ENCODE data around the gene SLX4IP.

Gene SLX4IP

GRCh38 chr20:10553326-10553984 is 118.3 kb downstream of the SLX4IP start:
- peak; percentile 69 for DNase-seq

DNA sequence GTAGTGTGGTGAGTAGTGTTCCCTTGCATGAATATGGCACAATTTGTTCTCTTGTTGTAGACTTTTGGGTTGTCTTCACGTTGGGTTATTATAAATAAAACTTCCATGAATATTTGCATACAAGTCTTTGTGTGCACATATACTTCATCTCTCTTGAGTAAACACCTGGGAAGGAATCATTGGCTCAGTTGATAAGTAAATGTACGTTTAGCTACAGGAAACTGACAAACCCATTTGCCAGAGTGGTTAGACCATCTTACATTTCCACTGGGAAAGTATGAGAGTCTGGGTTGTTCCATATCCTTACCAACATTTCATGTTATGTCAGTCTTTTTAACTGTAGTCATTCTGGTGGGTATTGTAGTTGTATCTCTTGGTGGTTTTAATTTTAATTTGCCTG is 119.2 kb downstream of the SLX4IP start:
- no peak for DNase-seq

DNA sequence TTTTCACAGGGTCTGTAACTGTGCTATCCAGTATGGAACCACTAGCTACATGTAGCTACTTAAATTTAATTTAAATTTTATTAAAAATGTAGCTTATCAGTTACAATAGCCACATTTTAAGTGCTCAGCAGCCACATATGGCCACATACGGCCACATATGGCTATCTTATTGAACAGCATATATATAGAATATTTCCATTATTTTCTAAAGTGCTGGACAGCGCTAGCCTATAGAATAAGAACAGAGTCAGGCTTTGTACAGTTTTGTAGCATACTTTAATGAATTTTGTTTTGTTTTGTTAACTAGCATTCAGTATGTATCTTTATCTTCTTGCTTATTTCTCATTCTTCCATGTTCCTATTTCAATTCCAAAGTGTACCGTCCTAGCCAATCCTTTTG is 120.3 kb downstream of the SLX4IP start:
- no peak for DNase-seq

- peak; percentile 83 for DNase-seq
Measured at GRCh38 chr20:10555865-10556308, 120.8 kb downstream of the SLX4IP start.

DNA sequence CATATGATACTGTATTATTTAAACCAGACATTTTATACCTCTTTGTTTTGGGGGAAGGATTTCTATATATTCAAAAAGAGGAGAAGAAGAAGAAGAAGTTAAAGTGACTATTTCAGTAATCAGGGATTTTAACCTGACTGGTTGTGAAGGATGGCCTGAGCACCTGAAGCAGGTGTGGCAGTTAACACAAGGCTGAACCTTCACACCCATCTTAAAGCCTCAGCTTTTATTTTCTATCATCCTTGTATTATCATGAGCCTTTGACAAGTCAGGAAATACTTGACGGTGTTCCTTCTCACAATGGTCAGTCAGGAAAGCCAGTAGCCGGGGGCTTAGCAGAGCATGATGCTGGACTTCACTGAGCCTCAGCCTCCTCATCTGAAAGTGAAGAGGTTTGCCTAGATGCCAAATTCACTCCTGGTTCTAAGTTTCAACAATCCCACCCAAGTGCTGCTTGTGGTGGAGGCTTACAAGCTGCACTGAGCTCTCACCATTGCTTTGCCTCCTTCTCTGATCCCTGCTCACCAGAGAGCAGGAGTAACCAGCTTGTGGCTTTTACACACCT is 121.5 kb downstream of the SLX4IP start:
- DNase-seq, result no peak

DNA sequence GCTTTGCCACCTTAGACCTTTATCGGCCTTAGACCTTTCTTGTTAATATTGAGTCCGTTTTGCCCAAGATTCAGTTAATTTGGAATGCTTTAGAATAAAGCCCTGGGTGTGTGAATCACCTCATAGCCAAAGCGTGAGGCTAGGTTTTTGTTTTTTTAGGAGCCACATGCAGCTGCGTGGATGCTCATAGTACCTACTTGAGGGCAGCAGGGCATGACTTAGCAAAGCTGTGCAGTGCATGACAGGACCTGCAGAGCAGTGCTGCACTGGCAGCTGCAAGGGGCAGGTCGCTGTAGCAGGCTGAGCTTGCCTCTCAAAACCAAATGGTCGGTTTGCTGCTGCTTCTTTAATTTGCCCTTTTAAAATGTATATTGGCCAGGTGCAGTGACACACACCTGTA is 122.6 kb downstream of the SLX4IP start:
- DNase-seq, result no peak

- peak; percentile 95 for DNase-seq
Measured at GRCh38 chr20:10558635-10559187, 123.6 kb downstream of the SLX4IP start.

DNA sequence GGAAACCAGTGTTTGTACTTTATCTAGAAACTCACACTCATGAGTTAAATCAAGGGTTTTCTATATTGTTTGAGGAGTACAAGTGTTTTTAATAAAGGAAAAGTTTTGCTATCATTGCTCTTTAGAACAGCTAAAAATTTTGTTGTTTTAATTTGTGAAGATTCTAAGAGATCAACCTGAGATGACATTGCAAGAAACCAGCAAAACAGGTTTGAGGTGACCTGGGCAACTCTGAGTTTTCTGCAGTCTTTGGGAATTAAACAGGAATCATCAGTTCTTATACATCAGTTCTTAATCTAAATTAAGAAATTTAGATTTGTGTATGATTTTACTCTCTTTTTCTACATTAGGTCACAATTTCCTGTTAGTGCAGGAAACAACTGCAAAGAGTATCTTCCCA is 124.2 kb downstream of the SLX4IP start:
- DNase-seq, result no peak

- peak; percentile 40 for DNase-seq
Measured at GRCh38 chr20:10560686-10561085, 125.6 kb downstream of the SLX4IP start.

GRCh38 chr20:10561302-10561701 is 126.2 kb downstream of the SLX4IP start:
- no peak for DNase-seq

DNA sequence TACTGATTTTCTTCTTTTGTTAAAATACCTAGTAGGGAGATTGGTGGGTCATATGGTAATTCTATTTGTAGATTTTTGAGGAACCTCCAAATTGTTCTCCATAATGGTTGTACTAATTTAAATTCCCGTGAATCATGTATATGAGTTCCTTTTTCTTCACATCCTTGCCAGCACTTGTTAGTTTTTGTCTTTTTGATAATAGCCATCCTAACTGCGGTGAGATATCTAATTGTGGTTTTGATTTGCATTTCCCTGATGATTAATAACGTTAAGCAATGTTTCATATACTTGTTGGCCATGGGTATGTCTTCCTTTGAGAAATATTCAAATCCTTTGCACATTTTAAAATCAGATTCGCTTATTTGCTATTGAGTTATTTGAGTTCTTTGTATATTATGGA is 127.8 kb downstream of the SLX4IP start:
- DNase-seq, result no peak

GRCh38 chr20:10563935-10564492 is 128.9 kb downstream of the SLX4IP start:
- no peak for DNase-seq

DNA sequence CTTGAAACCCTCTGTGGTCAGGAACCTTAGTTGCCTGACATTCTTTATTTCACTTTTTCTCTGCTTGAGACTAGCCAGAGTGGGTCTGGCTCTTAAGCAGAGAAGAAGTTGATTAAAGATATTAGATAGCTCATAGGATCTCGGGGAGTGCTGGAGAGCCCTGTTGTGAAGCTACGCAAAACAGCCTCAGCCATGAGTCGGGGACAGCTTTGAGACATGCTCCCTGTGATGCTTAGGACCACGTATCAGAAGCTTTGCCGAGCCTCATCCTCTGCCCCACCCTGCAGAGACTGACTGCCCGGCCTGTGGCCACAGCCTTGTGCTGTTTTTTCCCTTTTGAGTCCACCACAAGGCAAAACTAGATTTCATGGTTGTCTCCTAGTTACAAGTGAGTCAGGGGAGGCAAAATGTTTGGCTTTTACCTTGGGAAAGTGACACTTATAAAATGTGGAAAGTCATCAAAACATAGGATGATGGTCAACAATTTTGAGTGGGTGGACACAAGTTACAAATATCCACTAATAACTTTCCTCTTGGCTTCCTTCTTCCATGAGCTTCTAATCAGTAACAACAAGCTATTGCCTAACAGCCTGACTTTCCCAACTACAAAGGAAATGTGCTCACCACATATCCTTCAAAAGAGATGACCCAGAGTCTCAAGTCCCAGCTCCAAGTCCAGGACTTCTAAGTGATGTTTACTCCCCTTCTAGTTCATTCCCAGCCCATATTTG is 130.3 kb downstream of the SLX4IP start:
- DNase-seq, result peak; percentile 67

DNA sequence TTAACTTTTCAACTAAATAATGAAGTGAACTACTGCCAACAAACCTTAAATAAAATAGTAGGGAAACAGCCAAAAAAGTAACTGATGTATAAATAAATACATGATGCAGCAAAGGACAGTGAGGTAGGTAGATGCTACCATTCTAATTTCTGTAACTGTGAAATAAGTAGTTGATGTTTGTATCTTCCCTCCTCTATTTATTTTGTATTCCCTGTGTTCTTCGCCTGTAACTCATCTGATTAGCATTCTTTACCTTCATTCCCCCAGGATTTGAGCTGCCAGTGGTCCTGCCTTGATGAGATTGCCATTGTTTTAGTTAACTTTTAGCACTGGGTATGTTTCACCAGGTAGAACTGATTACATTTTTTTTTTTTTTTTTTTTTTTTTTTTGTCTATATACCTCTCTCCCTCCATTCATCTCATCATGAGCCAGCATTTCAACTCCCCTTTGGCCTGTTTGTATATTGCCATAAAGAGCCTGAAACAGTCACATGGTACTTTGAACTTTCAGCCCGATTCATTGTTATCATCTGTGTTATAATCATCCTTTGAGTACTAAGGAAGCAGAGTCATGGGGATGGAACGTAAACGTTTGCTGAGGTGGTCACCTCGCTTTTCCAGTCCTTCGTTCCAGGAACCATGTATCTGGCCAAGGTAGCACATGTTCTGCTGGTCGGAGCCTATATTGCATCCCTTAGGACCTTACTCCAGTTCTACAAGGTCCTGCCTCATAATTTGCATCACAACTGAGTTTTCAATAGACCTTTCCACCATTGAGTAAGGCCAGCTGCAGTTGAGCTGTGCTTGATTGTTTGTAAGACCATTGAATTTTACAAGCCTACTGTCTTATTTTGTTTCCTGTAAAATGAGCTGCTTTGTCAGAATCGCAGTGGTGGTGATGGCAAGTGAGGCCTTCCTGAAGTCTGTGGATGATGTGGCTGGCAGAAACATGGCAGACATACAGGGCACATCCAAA is 131.1 kb downstream of the SLX4IP start:
- DNase-seq, result no peak

GRCh38 chr20:10568032-10568431 is 132.9 kb downstream of the SLX4IP start:
- DNase-seq, result no peak

DNA sequence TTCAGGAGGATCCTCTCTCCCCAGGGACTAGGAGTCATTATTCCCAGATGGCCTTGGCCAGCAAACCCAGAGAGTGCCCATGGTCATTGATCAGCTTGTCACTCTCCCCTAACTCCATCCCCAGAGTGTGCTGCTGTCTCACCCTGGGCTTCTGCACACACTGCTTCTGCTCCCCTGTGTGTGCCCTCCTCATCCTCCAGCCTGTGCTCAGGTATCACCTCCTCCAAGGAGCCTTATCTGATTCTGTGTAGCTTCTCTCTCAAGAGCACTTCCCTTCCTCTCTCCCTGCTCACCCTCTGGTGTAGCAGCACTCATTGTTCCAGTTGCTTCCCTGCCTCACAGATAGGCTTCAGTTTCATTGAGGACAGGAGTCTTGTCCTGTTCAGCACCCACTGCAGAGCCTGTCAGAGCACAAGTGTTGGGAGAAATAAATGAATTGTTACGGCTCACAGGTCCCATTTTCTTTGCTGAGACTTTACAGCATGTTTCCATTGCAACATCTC is 136.3 kb downstream of the SLX4IP start:
- DNase-seq, result no peak

DNA sequence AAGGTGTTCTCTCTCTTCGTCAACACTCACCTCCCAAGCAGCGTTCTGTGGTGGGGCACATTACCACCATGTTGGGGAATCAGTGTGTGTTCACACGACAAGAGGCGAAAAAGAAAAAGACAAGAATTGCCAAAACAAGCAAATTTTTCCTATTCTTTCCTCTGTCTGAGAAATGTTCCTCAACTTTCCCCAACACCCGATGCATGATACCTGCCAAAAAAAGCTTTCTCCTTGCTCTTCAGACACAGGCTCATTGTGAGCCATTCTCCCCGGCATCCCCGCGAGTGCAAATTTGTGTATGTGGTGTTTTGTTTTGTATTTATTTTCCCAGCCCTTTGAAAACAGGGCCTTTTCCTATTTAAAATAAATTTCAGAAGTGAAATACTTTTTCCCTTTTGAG is 137.7 kb downstream of the SLX4IP start:
- no peak for DNase-seq

GRCh38 chr20:10573273-10573950 is 138.3 kb downstream of the SLX4IP start:
- no peak for DNase-seq

- no peak for DNase-seq
Measured at GRCh38 chr20:10573951-10574339, 138.8 kb downstream of the SLX4IP start.

DNA sequence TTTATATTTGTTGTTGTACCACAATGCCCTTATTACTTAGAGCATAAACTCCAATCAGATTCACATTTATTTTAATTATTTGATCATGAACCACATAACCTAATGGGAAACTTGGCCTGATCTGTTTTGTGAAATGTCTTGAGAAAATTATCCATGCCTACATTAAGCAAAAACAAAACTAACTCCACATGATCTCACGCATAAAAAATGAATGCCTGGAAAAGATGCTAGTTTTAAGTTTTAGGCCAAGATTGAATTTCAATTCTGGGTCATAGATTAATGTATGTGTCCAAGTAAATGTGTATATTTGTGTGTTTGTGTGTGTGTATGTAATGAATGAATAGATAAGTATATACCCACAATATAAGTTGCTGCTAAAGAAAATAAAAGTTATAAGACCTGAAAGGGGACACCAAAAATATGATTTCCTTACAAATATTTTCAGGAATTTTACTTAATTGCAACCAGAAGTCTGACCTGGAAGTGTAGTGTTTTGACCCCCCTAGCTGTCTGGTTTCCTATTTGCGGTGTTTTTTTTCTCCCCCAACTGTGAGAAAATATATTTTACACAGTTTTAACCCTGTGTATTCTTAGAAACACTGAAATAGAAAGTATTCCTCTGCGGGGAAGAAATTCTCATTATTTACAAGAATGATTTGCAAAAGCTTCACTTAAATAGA is 141.4 kb downstream of the SLX4IP start:
- no peak for DNase-seq

- DNase-seq, result no peak
Measured at GRCh38 chr20:10577648-10578047, 142.5 kb downstream of the SLX4IP start.

Data from EL (cell line).